Bronchial epithelial cell (primary cell): ENCODE results near the gene RSRC1. TPM values are rescaled to one million over a fixed set of nuclear protein-coding genes. Genes with fewer than 3 reads are reported as not detected.

Source experiments
- DNase-seq: peaks from one replicate; pipeline ENCODE4 v3.0.0-alpha.2; 2010; ENCODE audit warnings: low read depth
- FAIRE-seq: peaks from 2 replicates; lab custom pipeline; 2011; peaks lifted over from hg19 to GRCh38; lab: Jason Lieb, UNC
- H3K27me3 ChIP-seq: 2 replicates; pipeline ENCODE4 v1.5.1; 2011; ENCODE audit warnings: low read length; ENCODE audit not compliant: control insufficient read depth, insufficient read depth
- H3K36me3 ChIP-seq: 2 replicates; pipeline ENCODE4 v1.5.1; 2011; ENCODE audit warnings: low read length; ENCODE audit not compliant: control insufficient read depth, insufficient read depth
- H3K4me3 ChIP-seq: 2 replicates; pipeline ENCODE4 v1.5.1; 2011; ENCODE audit warnings: mild to moderate bottlenecking, low read depth, low read length, control low read depth
- total RNA-seq: library from RNA; depleted of rRNA; stranded (reverse); fragments of >200 nt; gene quantifications from 2 replicates; pipeline ENCODE4 v1.2.1, GENCODE V29; 2014
- TF ChIP-seq, protein P1 (sequence below): IDR thresholded peaks from 2 replicates; pipeline ENCODE4 v1.5.1; 2011; ENCODE audit warnings: mild to moderate bottlenecking, moderate library complexity, low read length, control low read depth, inconsistent platforms; ENCODE audit not compliant: insufficient read depth, severe bottlenecking

The RSRC1 gene
- total RNA-seq, 1 donor from 2014 or later = 20.8 TPM

DNA sequence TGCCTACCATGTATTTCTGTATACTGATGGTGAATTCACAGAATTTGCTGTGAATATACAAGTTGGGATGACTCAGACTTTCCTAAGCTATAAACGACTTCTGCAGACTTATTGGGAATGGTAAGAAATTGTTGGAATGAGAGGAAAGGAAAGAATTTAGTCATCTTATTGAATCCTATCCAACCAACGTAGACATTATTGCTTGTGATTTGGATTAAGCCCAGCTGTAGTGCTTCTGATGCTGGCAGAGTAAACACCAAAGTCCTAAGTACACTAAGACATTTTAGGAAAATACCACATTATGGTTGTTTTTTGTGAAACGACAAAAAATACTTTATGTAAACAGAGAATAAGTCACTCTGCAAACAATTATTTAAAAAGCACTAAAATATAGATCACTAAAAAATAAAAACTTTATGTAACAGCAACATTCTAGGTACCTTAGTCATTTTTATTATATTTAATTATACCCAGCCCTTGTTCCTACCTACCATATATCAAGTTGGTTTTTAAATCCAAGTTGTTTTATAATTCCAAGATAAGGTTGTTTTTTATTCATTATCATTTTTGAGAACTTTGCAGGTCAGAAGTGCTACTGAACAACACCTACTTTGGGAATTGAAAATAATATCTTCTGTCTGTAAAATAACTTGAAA is 361.9 kb downstream of the RSRC1 start:
- Histone ChIP-seq H3K27me3 (no peaks in the 10 kb centered on the region), H3K36me3 (no peaks in the 10 kb centered on the region), H3K4me3 (no peak overlapping the region)
- FAIRE-seq (no peak), DNase-seq (peak; percentile 66)
- TF ChIP-seq, protein P1, sequence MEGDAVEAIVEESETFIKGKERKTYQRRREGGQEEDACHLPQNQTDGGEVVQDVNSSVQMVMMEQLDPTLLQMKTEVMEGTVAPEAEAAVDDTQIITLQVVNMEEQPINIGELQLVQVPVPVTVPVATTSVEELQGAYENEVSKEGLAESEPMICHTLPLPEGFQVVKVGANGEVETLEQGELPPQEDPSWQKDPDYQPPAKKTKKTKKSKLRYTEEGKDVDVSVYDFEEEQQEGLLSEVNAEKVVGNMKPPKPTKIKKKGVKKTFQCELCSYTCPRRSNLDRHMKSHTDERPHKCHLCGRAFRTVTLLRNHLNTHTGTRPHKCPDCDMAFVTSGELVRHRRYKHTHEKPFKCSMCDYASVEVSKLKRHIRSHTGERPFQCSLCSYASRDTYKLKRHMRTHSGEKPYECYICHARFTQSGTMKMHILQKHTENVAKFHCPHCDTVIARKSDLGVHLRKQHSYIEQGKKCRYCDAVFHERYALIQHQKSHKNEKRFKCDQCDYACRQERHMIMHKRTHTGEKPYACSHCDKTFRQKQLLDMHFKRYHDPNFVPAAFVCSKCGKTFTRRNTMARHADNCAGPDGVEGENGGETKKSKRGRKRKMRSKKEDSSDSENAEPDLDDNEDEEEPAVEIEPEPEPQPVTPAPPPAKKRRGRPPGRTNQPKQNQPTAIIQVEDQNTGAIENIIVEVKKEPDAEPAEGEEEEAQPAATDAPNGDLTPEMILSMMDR = no peak

DNA sequence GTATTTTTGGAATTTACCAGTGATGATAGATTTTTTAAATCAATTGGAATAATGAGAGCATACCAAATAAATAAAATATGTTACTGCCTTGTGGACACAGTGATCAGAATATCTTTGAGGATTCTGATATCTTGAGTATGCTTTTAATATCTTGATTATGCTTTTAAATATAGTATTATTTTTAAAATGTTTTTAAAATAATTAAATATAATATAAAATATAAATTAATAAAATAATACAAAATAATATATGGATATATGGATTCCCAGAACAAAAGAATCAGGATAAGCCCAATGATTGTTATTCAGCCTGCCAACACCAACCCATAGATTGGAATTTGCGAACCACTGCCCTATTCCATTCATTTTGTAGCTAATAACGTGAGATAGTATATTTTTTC is 369.2 kb downstream of the RSRC1 start:
- no peaks in the 10 kb centered on the region for H3K36me3 ChIP-seq
- TF ChIP-seq, protein P1 = no peak
- no peaks in the 10 kb centered on the region for H3K27me3 ChIP-seq
- DNase-seq (no peak), FAIRE-seq (no peak)
- no peak overlapping the region for H3K4me3 ChIP-seq

DNA sequence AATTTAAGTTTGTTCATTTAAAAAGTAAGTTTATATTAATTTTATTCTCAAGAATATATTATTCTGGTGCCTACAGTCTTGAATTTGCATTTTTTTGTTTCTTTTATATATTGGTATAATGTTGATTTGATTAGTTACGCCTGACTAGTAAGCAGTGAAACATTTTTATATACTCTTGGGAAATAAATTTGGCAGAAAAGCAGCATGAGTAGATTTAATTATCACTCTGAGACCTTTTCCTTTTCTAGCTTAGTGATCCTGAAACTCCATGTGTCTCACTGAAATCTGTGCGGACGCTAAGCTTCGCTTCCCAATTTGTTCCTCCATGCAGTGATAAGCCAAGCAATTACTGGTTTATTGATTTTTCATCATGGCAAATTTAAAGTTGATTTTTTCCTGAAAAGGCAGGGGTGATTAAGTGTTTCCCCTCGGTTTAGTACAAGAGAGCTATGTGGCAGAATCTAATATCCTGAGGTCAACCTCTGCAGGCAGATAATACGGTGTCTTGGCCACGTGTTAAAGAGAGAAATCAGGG is 373.9 kb downstream of the RSRC1 start:
- DNase-seq (no peak), FAIRE-seq (no peak)
- Histone ChIP-seq H3K27me3 (no peaks in the 10 kb centered on the region), H3K4me3 (no peak overlapping the region), H3K36me3 (no peaks in the 10 kb centered on the region)
- TF ChIP-seq, protein P1 = no peak

DNA sequence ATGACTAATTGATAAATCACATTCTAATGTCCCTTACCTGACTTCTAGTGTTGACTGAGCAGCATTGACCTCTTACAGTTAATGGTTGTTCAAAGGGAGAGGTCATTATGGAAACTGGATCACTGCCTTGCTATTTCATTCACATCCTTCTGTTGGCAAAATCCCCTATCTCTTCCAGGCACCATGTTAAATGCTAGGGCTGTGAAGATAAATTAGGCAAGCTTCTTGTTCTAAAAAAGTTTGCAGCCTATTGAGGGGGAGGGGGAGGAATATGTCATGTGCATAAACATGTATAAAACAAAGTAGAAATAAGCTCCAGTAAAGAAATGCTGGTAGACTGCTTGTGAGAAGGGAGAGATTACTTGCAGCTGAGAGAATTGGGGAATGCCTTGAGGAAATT is 376.3 kb downstream of the RSRC1 start:
- no peaks in the 10 kb centered on the region for H3K36me3 ChIP-seq
- H3K4me3 ChIP-seq = no peak overlapping the region
- peak; percentile 7 for DNase-seq
- FAIRE-seq = no peak
- TF ChIP-seq, protein P1 = no peak
- no peaks in the 10 kb centered on the region for H3K27me3 ChIP-seq

DNA sequence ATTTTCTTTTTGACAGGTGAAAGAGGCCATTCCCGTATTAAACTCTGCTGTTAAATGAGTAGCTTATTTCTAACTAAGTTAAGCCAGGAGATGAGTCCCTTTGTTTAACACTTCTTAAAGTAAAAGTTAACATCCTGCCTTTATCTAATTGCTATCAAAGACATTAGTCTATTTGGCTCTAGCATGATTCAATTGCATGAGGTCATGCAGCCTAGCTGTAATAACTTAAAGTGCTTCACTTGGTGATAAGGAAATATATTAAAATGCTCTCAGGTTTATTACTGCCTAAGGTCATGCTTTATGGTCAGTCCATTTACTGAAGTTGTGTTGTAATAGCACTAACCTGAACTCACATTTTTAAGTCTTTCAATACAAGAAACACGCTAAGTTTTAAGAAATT is 378.8 kb downstream of the RSRC1 start:
- Histone ChIP-seq H3K36me3 (no peaks in the 10 kb centered on the region), H3K27me3 (no peaks in the 10 kb centered on the region), H3K4me3 (no peak overlapping the region)
- TF ChIP-seq, protein P1 = no peak
- peak; percentile 17 for DNase-seq
- no peak for FAIRE-seq
